ENCODE results near the gene C1QBP.
A peak's percentile ranks its signal among the peaks of the same experiment; 100 is the strongest.

The C1QBP gene

GRCh38 chr17:5422505-5422904, 16.4 kb downstream of the C1QBP start:
- FAIRE-seq (peak; percentile 84), DNase-seq (ENCODE audit: insufficient read length, low spot score) (peak; percentile 59)
- TF ChIP-seq POLR2A (IDR thresholded peaks at IDR 0.05; ENCODE audit: low read depth, low read length) = no peak

GRCh38 chr17:5419959-5420653, 18.8 kb downstream of the C1QBP start, which contains the start of gene RPAIN:
RPAIN (plus strand) TSS chr17:5420182; CDS start chr17:5420211, 29 bp downstream.
- FAIRE-seq (no peak), DNase-seq (ENCODE audit: insufficient read length, low spot score) (peak; percentile 61)
- peak; percentile 74 for TF ChIP-seq POLR2A (IDR thresholded peaks at IDR 0.05; ENCODE audit: low read depth, low read length)

GRCh38 chr17:5419356-5419958, 19.5 kb downstream of the C1QBP start, which contains the start of gene NUP88:
NUP88 (minus strand) TSS chr17:5419662; CDS start chr17:5419650, 12 bp downstream.
- DNase-seq (ENCODE audit: insufficient read length, low spot score) = peak; percentile 91
- peak; percentile 95 for FAIRE-seq
- TF ChIP-seq POLR2A (IDR thresholded peaks at IDR 0.05; ENCODE audit: low read depth, low read length) = peak; percentile 93

GRCh38 chr17:5418858-5419355, 20.0 kb downstream of the C1QBP start:
- no peak for DNase-seq (ENCODE audit: insufficient read length, low spot score)
- FAIRE-seq = no peak
- TF ChIP-seq POLR2A (IDR thresholded peaks at IDR 0.05; ENCODE audit: low read depth, low read length) = no peak

- FAIRE-seq = no peak
- DNase-seq (ENCODE audit: insufficient read length, low spot score) = no peak
- no peak for TF ChIP-seq POLR2A (IDR thresholded peaks at IDR 0.05; ENCODE audit: low read depth, low read length)
These were observed 22.1 kb downstream of the C1QBP start for GRCh38 chr17:5416901-5417300.

GRCh38 chr17:5413682-5414081, 25.3 kb downstream of the C1QBP start:
- FAIRE-seq (peak; percentile 84), DNase-seq (ENCODE audit: insufficient read length, low spot score) (no peak)
- TF ChIP-seq POLR2A (IDR thresholded peaks at IDR 0.05; ENCODE audit: low read depth, low read length) = no peak

GRCh38 chr17:5410594-5411272, 28.2 kb downstream of the C1QBP start:
- no peak for DNase-seq (ENCODE audit: insufficient read length, low spot score)
- no peak for TF ChIP-seq POLR2A (IDR thresholded peaks at IDR 0.05; ENCODE audit: low read depth, low read length)
- FAIRE-seq = no peak

- FAIRE-seq = no peak
- no peak for TF ChIP-seq POLR2A (IDR thresholded peaks at IDR 0.05; ENCODE audit: low read depth, low read length)
- DNase-seq (ENCODE audit: insufficient read length, low spot score) = no peak
These were observed 30.8 kb downstream of the C1QBP start for GRCh38 chr17:5408186-5408585.

GRCh38 chr17:5405400-5405799, 33.6 kb downstream of the C1QBP start:
- no peak for TF ChIP-seq POLR2A (IDR thresholded peaks at IDR 0.05; ENCODE audit: low read depth, low read length)
- FAIRE-seq = no peak
- DNase-seq (ENCODE audit: insufficient read length, low spot score) = no peak

GRCh38 chr17:5399767-5400166, 39.2 kb downstream of the C1QBP start:
- TF ChIP-seq POLR2A (IDR thresholded peaks at IDR 0.05; ENCODE audit: low read depth, low read length) = no peak
- DNase-seq (ENCODE audit: insufficient read length, low spot score) = no peak
- no peak for FAIRE-seq

- TF ChIP-seq POLR2A (IDR thresholded peaks at IDR 0.05; ENCODE audit: low read depth, low read length) = no peak
- FAIRE-seq = no peak
- DNase-seq (ENCODE audit: insufficient read length, low spot score) = no peak
These were observed 42.3 kb downstream of the C1QBP start for GRCh38 chr17:5396612-5397011.

GRCh38 chr17:5391678-5392077, 47.3 kb downstream of the C1QBP start:
- DNase-seq (ENCODE audit: insufficient read length, low spot score) (no peak), FAIRE-seq (no peak)
- TF ChIP-seq POLR2A (IDR thresholded peaks at IDR 0.05; ENCODE audit: low read depth, low read length) = no peak
